GM12878 (cell line): ENCODE results near the gene LTB4R. TPM values are rescaled to one million over a fixed set of nuclear protein-coding genes. Genes with fewer than 3 reads are reported as not detected.

Experiments
- ATF3 ChIP-seq: IDR thresholded peaks from 2 replicates; pipeline ENCODE4 v1.6.1; 2011; ENCODE audit warnings: low read depth, mild to moderate bottlenecking, low read length, moderate library complexity, borderline replicate concordance; ENCODE audit errors: extremely low read depth
- BACH1 ChIP-seq: fragments of 450-650 bp; IDR thresholded peaks from 2 replicates; pipeline ENCODE4 v1.6.1; 2017; ENCODE audit warnings: mild to moderate bottlenecking, borderline replicate concordance
- BRCA1 ChIP-seq: IDR thresholded peaks from 2 replicates; pipeline ENCODE4 v1.6.1; 2011; ENCODE audit warnings: low read depth, low read length, improper control_type of control experiment
- CTCF ChIP-seq, 3 experiments: IDR thresholded peaks in 2 of 3; conservative IDR thresholded peaks in 1 of 3; 2 replicates each; pipeline ENCODE4 v1.5.1; 2011; ENCODE audit warnings: low read depth in 3 of 3, low read length in 3 of 3, mild to moderate bottlenecking in 3 of 3, control low read depth in 2 of 3, moderate library complexity in 2 of 3, inconsistent platforms in 1 of 3, mixed read lengths in 1 of 3; ENCODE audit not compliant: control insufficient read depth in 2 of 3, insufficient read depth in 1 of 3; ENCODE audit errors: extremely low read depth in 1 of 3
- ELK1 ChIP-seq: IDR thresholded peaks from 2 replicates; pipeline ENCODE4 v1.6.1; 2012; ENCODE audit warnings: low read depth, low read length, improper control_type of control experiment
- EP300 ChIP-seq, 2 experiments: fragments of 150-350 bp in 1 of 2; IDR thresholded peaks; 2 replicates each; pipeline ENCODE4 v1.6.1; 2011 to 2012; ENCODE audit warnings: low read depth in 2 of 2, low read length in 2 of 2, borderline replicate concordance in 1 of 2, improper control_type of control experiment in 1 of 2, inconsistent platforms in 1 of 2; ENCODE audit not compliant: control insufficient read depth in 1 of 2
- EZH2 ChIP-seq: IDR thresholded peaks from 2 replicates; pipeline ENCODE4 v1.6.1; 2012; ENCODE audit warnings: low read depth, mild to moderate bottlenecking, control low read depth, inconsistent platforms, low read length, borderline replicate concordance; ENCODE audit not compliant: control insufficient read depth
- MXI1 ChIP-seq: fragments of 150-350 bp; IDR thresholded peaks from 2 replicates; pipeline ENCODE4 v1.6.1; 2011; ENCODE audit warnings: low read depth, mild to moderate bottlenecking, inconsistent platforms, low read length, improper control_type of control experiment
- NBN ChIP-seq: fragments of 450-650 bp; IDR thresholded peaks from 2 replicates; pipeline ENCODE4 v1.6.1; 2016
- NKRF ChIP-seq: fragments of 450-650 bp; conservative IDR thresholded peaks from 2 replicates; pipeline ENCODE4 v1.6.1; 2017; ENCODE audit warnings: mild to moderate bottlenecking, moderate library complexity
- RAD21 ChIP-seq: IDR thresholded peaks from 2 replicates; pipeline ENCODE4 v1.6.1; 2011; ENCODE audit warnings: mild to moderate bottlenecking, low read depth, low read length, moderate library complexity; ENCODE audit not compliant: insufficient read depth
- SIX5 ChIP-seq: IDR thresholded peaks from 2 replicates; pipeline ENCODE4 v1.6.1; 2011; ENCODE audit warnings: mild to moderate bottlenecking, low read depth, low read length, moderate library complexity; ENCODE audit not compliant: severe bottlenecking
- STAT1 ChIP-seq: fragments of 450-650 bp; conservative IDR thresholded peaks from 2 replicates; pipeline ENCODE4 v1.6.1; 2014; ENCODE audit warnings: antibody characterized with exemption, mild to moderate bottlenecking
- TARDBP ChIP-seq: IDR thresholded peaks from 2 replicates; pipeline ENCODE4 v1.6.1; 2016; ENCODE audit warnings: borderline replicate concordance
- USF1 ChIP-seq: IDR thresholded peaks from 2 replicates; pipeline ENCODE4 v1.6.1; 2011; ENCODE audit warnings: borderline replicate concordance, low read depth, mild to moderate bottlenecking, moderate library complexity, mixed read lengths, low read length; ENCODE audit not compliant: insufficient read depth; ENCODE audit errors: extremely low read length
- ZNF687 ChIP-seq: fragments of 450-650 bp; IDR thresholded peaks from 2 replicates; pipeline ENCODE4 v1.6.1; 2017; ENCODE audit warnings: mild to moderate bottlenecking, moderate library complexity
- polyA plus RNA-seq, 11 experiments: library from polyadenylated mRNA; depleted of rRNA in 4 of 11; unstranded in 6 of 11; stranded (reverse) in 5 of 11; fragments of >200 nt; fragmentation: Nextera tagmentation in 4 of 11; fragmentation: Illumina TruSeq in 1 of 11; extraction: Ambion mirVana in 4 of 11; extraction: Trizol in 1 of 11; gene quantifications; 1 replicate in 1 of 11; 2 replicates in 10 of 11; pipeline versions ENCODE4 v1.2.1 to v1.2.3, GENCODE V29; 2011 to 2016; ENCODE audit warnings: inconsistent platforms in 2 of 11, missing spikeins in 2 of 11, low read depth in 1 of 11
- total RNA-seq, 4 experiments: library from RNA; depleted of rRNA in 3 of 4; stranded (reverse); fragments of >200 nt in 3 of 4; fragmentation: Illumina TruSeq in 1 of 4; extraction: Trizol in 1 of 4; gene quantifications; 2 replicates each; pipeline versions ENCODE4 v1.2.1 to v1.2.3, GENCODE V29; 2013 to 2021

The LTB4R gene
- total and polyA plus RNA-seq, 10 of the 15 experiments (the other 5 are each of a cell fraction or from before 2014, with no cell fraction given) = 1.2 to 14.0 (median 4.0) TPM

GRCh38 chr14:24299255-24300191 lies 11.8 kb upstream of the LTB4R start, which contains the start of the genes DHRS1 and NOP9 (continued):
- TF ChIP-seq USF1 (no peak), NBN (peak; percentile 97), ZNF687 (peak; percentile 67; the same call in 1 of the 2 replicates), SIX5 (peak; percentile 42), STAT1 (no peak), RAD21 (no peak), MXI1 (peak; percentile 95), EZH2 (no peak), TARDBP (0 out of 2 replicates have a peak, but pooled peaks have one; percentile 56), BRCA1 (no peak), ELK1 (no peak), EP300 (IDR thresholded peaks at IDR 0.05; ENCODE audit: borderline replicate concordance in 1 of 2, control insufficient read depth in 1 of 2, low read depth in 2 of 2, low read length in 2 of 2) (no peak), CTCF (IDR thresholded peaks at IDR 0.05 in 2 of 3, conservative IDR thresholded peaks at IDR 0.05 in 1 of 3; ENCODE audit: control insufficient read depth in 2 of 3, extremely low read depth in 1 of 3, insufficient read depth in 1 of 3, low read depth in 3 of 3, low read length in 3 of 3) (no peak), BACH1 (no peak), ATF3 (peak; percentile 93), NKRF (peak; percentile 89)
